HEK293 (cell line): ENCODE measurements around the gene DND1.

Experiments
- ZNF274 ChIP-seq, 2 experiments: fragments of 200-500 bp in 1 of 2; fragments of 450-650 bp in 1 of 2; sonication (Bioruptor generic) in 1 of 2; formaldehyde crosslinking in 1 of 2; IDR thresholded peaks; 2 replicates each; pipeline versions ENCODE4 v1.5.1 to v1.6.1; 2014 to 2016; ENCODE audit warnings: borderline replicate concordance in 1 of 2, inconsistent platforms in 1 of 2, low read length in 1 of 2, missing biosample characterization in 1 of 2, missing genetic modification characterization in 1 of 2
- ZNF48 ChIP-seq: fragments of 450-650 bp; formaldehyde crosslinking; IDR thresholded peaks from 2 replicates; pipeline ENCODE4 v1.5.1; 2016; ENCODE audit warnings: missing biosample characterization, missing genetic modification characterization
- ZNF624 ChIP-seq: fragments of 450-650 bp; formaldehyde crosslinking; IDR thresholded peaks from 2 replicates; pipeline ENCODE4 v1.5.1; 2017; ENCODE audit warnings: missing biosample characterization, missing genetic modification characterization
- ZNF654 ChIP-seq: fragments of 450-650 bp; formaldehyde crosslinking; IDR thresholded peaks from 2 replicates; pipeline ENCODE4 v1.5.1; 2016; ENCODE audit warnings: low read depth, missing biosample characterization, missing genetic modification characterization
- TF ChIP-seq, protein P1 (sequence below): fragments of 450-650 bp; formaldehyde crosslinking; IDR thresholded peaks from 2 replicates; pipeline ENCODE4 v1.5.1; 2016; ENCODE audit warnings: missing biosample characterization, missing genetic modification characterization
- TF ChIP-seq, protein P2 (sequence below): fragments of 450-650 bp; formaldehyde crosslinking; optimal IDR thresholded peaks from 2 replicates; pipeline ENCODE3; 2016; ENCODE audit warnings: missing biosample characterization, mild to moderate bottlenecking, missing genetic modification characterization

- TF ChIP-seq, protein P1, sequence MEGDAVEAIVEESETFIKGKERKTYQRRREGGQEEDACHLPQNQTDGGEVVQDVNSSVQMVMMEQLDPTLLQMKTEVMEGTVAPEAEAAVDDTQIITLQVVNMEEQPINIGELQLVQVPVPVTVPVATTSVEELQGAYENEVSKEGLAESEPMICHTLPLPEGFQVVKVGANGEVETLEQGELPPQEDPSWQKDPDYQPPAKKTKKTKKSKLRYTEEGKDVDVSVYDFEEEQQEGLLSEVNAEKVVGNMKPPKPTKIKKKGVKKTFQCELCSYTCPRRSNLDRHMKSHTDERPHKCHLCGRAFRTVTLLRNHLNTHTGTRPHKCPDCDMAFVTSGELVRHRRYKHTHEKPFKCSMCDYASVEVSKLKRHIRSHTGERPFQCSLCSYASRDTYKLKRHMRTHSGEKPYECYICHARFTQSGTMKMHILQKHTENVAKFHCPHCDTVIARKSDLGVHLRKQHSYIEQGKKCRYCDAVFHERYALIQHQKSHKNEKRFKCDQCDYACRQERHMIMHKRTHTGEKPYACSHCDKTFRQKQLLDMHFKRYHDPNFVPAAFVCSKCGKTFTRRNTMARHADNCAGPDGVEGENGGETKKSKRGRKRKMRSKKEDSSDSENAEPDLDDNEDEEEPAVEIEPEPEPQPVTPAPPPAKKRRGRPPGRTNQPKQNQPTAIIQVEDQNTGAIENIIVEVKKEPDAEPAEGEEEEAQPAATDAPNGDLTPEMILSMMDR (tag by site-specific recombination) = no peak
- TF ChIP-seq ZNF274 (IDR thresholded peaks at IDR 0.05; ENCODE audit: low read length) (no peak), ZNF274 (tag by site-specific recombination; IDR thresholded peaks at IDR 0.05; ENCODE audit: borderline replicate concordance) (no peak), ZNF624 (tag by site-specific recombination) (no peak), ZNF654 (no peak), ZNF48 (tag by site-specific recombination) (no peak)
- TF ChIP-seq, protein P2, sequence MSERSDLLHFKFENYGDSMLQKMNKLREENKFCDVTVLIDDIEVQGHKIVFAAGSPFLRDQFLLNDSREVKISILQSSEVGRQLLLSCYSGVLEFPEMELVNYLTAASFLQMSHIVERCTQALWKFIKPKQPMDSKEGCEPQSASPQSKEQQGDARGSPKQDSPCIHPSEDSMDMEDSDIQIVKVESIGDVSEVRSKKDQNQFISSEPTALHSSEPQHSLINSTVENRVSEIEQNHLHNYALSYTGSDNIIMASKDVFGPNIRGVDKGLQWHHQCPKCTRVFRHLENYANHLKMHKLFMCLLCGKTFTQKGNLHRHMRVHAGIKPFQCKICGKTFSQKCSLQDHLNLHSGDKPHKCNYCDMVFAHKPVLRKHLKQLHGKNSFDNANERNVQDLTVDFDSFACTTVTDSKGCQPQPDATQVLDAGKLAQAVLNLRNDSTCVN (tag by site-specific recombination) = no peak
These were observed 23.6 kb upstream of the DND1 start for GRCh38 chr5:140696891-140697492.
